Measurements from ENCODE around the gene NPAS2.

Gene NPAS2

DNA sequence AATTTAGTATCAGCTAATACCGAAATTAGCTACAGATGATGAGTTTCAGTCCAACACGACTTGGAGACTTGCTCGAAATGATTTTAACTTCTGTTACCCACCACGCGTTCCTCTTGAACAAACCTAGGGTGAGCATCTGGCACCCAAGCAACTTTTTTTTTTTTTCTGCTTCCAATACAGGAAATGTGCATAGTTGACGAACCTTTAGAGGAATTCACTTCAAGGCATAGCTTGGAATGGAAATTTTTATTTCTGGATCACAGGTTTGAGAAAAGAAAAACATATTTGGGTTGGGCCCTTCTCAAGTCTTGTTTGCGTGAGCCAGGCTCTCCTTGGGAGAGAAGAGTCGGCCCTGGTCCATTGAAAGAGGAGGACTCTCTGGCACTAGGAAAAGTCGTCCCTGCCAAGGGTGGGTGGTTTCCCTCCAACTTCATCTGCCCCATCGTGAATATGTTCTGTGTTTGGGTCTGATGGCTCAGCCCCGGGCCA, 144.8 kb downstream of the NPAS2 start:
- no peak for DNase-seq (ENCODE audit: low read depth in 2 of 3, low spot score in 1 of 3)

DNA sequence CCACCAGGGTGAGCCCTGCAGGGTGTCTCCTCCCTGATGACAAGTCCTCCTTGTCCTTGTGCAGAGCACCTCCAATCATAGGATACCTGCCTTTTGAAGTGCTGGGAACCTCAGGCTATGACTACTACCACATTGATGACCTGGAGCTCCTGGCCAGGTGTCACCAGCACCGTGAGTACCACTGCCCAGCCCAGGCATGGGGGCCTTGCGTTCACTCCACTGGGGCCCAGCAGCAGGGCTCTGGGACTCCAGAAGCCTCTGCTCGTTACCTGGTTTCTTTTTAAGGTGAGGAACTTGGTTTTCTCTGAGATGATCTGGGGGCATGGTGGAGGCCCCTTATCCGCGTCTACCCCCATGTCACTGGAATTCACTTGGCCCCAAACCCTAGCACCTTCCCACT, 145.7 kb downstream of the NPAS2 start:
- no peak for DNase-seq (ENCODE audit: low read depth in 2 of 3, low spot score in 1 of 3)

DNA sequence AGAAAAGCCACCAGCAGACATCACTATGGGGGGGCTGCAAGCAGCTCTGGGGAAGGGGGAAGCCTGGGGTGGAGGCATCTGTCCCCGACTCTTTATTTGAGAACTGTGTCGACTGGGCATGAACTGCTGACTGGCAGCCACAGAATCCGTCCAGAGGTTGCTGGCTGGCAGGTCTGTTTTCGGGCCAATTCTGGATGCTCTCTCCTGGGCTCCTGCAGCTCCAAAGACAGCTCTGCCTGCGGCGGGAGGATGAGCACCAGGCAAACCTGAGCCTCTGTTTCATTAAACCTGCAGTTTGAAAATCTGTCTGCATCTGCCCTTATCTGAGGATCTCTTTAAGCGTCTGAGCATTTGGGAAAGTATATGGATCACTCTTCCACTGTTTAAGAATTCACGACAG, 147.8 kb downstream of the NPAS2 start:
- no peak for DNase-seq (ENCODE audit: low read depth in 2 of 3, low spot score in 1 of 3)

DNA sequence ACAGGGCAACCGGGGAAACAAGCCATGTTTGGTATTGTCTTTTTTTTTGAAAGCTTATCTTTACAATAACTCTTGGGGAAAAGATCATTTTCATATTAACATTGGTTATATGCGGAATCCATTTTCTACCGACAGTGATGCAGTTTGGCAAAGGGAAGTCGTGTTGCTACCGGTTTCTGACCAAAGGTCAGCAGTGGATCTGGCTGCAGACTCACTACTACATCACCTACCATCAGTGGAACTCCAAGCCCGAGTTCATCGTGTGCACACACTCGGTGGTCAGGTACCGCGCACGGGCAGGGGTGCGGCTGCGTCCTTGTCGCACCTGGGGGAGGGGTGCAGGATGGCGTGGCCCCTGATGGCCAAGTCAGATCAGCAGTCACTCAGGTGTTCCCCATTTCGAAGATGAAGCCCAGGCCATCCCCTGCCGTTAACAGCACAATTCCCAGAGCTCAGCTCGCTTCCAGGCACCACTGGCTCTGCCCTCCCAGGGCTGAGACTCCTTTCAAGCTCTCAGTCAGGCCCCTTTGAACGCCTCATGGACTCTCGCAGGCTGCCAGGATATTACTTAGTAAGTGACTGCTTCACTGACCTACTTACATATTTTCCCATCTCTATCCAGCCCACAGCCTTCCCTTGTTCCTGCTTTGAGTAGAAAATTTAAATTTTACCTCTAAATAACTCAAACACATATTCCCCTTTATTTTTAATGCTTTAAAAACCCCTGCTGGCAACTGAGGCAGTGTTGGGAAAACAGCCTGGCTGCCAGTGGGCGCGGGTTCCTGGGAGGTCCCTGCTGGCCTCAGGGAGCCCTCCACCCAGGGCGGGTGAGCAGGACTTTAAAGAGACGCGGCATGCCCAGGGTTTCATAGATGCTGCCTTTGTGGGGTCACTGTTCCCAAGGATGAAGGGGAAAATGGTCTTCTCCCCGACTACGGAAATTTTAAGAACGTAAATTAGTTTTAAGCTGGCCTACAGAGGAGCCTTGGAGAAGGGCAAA, 148.5 kb downstream of the NPAS2 start:
- no peak for DNase-seq (ENCODE audit: low read depth in 2 of 3, low spot score in 1 of 3)

DNA sequence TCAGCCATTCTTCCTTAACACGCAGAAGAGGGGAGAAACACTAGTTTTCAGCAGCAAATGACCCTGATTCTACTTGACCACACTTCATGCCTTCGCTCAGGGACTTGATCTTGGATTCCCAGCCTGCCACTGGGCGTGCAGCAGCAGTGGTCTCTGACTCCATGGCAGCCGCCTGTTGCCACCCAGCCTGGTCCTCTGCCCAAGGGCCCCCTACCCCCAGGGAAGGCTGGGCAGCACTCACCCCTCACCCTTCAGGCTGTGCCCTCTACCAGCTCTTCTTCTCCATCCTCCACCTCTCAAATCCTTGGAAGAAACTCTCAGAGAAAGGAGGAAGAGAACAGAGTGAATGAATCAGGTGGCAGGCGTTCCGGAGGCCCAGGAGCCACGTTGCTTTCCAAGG, 150.1 kb downstream of the NPAS2 start:
- no peak for DNase-seq (ENCODE audit: low read depth in 2 of 3, low spot score in 1 of 3)

DNA sequence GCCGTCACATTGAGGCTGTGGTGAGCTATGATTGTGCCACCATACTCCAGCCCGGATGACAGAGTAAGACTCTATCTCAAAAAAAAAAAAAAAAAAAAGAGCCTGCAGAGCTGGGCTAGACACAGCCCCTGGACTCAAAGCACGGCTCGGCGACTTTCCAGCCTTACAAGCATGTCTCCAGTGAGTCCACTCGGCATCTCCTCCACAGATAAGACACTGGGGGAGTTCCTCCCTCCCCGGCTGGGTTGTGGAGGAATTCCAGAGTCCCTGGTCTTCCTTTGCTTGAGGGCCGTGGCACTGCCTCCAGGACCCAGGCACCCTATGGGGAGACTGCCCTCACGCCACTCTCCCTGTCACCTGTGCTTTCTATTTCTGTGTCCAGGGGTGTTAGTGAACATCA, 151.3 kb downstream of the NPAS2 start:
- no peak for DNase-seq (ENCODE audit: low read depth in 2 of 3, low spot score in 1 of 3)

DNA sequence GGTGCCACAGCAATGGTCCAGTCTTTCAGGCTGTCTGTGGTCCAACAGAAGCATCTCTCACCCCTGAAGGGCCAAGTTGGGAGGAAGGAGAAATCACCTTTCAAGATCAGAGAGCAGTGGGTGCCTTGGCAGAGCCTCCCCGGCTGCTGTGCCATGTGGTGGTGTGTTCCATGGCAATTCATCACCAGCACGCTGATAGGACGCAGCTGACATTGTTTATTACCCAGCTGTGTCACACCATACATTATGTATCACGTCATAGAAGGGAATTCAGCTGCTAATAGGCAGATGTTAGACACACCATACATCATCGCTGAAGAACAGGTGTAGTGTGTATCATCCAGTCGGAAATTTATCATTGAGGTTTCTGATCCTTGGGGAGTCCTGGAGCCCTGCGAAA, 152.5 kb downstream of the NPAS2 start:
- DNase-seq (ENCODE audit: low read depth in 2 of 3, low spot score in 1 of 3): no peak

DNA sequence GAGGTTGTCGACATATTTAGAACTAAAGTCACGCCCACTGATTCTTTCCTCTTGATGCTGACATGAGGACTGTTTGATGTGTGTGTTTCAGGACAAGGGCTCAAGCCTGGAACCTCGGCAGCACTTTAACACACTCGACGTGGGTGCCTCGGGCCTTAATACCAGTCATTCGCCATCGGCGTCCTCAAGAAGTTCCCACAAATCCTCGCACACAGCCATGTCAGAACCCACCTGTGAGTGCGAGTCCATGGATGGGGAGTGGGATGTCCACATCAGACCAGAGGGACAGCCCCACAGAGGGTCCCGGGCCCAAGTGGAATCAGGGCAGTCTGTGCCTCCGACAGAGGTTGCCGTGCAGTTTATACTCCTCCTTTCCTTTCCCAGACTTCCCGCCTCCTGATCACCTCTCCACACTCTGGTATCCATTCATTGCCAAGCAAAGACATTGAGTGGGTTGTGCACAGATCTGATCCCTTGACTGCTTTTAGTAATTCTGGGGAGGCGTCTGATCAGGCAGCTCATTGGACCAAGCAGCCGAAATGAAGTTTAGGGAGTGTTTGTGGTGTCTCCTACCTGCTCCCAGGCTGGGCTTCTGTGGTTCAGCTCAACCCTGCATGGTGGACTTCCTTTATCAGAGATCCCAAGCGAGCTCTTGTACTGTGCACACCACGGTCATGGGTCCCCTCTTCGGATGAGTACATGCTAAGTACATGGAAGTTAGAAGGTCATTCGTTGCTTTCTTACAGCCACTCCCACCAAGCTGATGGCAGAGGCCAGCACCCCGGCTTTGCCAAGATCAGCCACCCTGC, 155.0 kb downstream of the NPAS2 start:
- DNase-seq (ENCODE audit: low read depth in 2 of 3, low spot score in 1 of 3): no peak

DNA sequence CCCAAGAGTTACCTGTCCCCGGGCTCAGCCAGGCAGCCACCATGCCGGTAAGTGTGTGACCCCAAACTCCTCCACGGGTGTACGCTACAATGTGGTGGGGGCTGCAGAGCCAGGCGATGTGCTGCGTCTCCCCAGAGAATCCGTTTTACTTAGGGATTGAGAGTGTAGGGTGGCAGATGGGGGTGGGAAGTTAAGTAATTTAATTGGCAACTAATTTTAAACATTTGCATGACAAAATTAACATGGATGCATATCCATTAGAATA, 155.5 kb downstream of the NPAS2 start:
- DNase-seq (ENCODE audit: low read depth in 2 of 3, low spot score in 1 of 3): no peak

DNA sequence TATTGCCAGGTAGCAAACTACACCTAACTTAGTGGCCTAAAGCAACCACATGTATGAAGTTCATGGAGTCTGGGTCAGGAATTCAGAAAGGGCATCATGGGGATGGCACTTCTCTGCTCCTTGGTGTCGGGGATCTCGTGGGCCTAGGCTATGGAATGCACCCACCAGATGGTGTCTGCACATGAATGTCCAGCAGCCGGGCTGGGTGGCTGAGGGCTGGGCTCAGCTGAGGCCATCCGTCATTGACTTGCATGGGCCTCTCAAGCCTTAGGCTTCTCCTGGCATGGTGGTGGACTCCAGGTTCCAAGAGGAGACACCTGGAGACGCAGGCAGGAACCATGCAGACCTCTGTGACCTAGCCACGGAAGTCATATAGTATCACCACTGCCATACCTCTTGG, 156.1 kb downstream of the NPAS2 start:
- DNase-seq (ENCODE audit: low read depth in 2 of 3, low spot score in 1 of 3): no peak

DNA sequence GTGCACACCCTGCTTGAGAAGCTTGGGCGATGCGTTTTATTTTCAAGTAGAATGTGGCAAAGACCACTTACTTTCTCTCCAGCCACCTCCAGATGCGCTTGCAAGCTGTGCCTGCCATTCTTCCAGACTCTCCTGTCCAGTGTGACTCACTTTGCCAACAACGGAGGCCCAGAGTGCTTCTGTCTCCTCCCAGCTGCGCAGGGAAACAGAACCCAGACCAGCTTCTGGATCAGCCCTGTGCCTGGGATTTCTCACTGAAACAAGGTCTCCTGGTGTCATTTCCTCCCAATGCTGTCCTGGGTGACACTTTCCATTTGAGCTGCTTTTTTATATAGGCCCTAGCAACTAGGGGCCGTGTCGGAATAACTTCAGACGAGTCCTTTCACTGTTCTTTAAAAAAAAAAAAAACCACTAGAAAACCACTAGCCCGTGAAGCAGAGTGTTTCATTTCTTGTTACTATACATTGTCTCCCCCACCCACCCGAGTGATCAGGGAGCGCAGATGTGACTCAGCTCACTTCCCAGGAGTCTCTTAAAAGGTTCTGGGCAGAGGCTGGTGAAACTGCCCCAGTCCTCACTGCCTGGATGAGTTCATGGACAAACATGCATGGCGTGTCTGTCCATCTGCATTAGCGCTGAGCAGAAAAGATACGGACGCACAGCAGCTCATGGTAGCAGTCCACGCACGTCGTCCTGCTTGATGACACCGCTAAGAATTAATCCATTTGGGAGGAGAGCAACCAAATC, 156.9 kb downstream of the NPAS2 start:
- no peak for DNase-seq (ENCODE audit: low read depth in 2 of 3, low spot score in 1 of 3)

DNA sequence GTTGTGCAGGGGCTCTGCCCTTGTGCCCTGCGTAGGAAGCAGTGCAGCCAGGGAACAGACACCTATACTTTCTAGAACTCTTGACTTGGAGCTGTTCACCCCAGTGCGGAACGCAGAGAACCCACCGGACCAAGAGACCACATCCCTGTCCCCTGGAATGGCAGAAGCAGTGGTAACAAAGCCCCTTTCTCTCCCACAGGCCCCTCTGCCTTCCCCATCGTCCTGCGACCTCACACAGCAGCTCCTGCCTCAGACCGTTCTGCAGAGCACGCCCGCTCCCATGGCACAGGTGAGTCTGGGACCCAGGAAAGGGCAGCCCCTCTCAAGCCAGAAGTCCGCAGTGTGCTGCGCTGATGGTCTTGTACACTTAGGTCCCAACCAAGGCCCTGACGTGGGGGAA, 157.6 kb downstream of the NPAS2 start:
- DNase-seq (ENCODE audit: low read depth in 2 of 3, low spot score in 1 of 3): no peak

DNA sequence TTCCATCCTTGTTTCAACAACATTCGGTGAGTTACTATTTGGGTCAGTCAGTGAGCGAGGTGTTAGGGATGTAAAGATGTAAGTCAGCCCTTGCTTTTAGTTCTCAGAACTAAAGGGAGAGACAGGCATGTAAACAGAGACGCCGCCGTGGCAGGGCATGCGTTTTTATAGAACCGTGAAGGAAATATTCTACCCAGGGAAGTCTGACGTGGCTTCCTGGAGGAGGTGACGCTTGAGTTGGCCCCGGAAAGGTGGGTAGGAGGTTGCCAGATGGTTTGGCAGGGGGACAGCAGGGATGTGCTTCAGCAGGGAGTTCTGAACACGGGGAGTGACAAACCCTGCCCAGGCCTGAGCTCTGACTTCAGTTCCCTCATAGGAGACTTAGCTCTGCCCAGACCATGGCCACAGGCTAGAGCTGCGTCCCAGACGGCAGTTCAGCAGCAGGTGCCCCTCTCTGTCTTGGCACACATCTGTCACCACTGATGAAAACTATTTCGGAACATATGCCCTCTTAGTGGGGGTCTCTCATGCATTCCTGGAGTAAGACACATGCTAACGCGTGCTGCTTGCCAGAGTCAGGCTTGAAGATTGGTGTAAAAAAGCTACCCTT, 158.7 kb downstream of the NPAS2 start:
- DNase-seq (ENCODE audit: low read depth in 2 of 3, low spot score in 1 of 3): no peak

DNA sequence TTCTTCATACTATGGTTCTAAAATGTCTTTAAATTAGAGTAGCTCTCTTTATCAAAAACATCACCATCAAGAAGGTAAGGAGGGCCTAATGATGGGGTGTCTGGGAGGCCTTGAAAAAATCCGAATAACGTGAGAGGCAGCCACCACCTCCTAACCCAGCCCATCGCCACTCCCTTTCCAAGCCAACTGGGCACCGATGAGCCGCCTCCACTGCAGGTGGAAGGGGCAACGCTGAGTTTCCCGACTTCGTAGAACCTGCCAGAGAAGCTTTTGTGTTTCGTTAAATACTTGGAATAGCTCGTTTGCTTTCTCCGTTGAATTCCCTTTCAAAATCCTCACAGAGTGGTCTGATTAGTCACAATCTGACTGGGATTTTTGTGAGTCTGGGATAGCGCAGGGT, 160.1 kb downstream of the NPAS2 start:
- no peak for DNase-seq (ENCODE audit: low read depth in 2 of 3, low spot score in 1 of 3)

DNA sequence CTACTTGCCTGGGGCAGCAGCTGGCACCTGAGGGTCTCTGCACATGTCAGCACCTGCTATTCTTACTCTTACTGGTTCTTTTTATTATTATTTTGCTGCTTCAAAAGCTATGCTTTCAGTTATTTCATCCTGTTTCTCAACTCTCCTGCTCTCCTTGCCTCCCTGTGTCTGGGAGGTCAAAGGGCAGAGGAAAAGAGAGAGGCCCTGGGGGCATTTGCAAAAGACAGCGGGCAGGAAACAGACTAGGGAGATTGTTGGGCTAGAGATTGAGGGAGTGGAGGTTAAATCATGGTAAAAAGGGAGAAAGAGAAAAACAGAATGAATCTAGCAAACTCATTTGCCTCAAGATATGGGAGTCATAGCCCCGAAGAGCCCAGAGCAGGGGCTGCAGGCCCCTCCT, 161.1 kb downstream of the NPAS2 start:
- no peak for DNase-seq (ENCODE audit: low read depth in 2 of 3, low spot score in 1 of 3)

DNA sequence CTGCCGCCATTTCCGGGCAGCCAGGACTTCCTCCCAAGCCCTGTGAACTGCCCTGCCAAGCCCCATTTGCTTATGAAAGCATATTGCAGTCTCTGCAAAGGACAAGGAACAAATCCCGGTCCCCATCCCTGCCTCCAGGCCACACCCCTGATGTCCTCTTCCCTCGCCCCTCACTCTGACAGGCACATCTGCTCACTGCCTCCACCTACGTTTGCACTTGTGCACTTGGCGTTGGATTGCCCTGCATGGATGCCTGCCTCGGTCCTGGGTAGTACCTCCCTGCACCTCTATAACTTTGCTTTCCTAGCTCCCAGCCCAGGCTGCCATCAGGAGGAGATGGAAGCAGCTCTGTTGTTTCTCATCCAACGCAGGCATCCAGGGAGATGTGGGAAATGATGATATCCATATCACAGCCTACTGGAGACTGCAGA, 162.5 kb downstream of the NPAS2 start:
- no peak for DNase-seq (ENCODE audit: low read depth in 2 of 3, low spot score in 1 of 3)

DNA sequence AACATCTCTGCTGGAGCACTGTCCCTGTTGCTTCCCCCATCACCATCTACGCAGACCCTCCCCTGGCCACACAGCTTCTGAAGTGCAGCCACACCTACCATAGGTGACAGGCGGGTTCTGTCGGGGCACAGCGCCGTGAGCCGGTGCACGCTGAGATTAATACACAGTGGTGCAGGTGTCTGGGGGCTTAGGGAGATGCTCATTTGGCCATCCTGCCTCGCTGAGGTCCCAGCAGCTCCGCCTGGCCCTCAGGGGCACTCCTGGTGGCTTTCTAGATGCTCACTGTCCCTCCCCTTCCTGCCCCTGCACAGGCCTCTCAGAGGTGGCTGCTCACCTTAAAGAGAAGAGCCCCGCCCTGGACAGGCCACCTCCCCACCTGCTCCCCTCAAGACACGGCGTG, 163.3 kb downstream of the NPAS2 start:
- no peak for DNase-seq (ENCODE audit: low read depth in 2 of 3, low spot score in 1 of 3)

DNA sequence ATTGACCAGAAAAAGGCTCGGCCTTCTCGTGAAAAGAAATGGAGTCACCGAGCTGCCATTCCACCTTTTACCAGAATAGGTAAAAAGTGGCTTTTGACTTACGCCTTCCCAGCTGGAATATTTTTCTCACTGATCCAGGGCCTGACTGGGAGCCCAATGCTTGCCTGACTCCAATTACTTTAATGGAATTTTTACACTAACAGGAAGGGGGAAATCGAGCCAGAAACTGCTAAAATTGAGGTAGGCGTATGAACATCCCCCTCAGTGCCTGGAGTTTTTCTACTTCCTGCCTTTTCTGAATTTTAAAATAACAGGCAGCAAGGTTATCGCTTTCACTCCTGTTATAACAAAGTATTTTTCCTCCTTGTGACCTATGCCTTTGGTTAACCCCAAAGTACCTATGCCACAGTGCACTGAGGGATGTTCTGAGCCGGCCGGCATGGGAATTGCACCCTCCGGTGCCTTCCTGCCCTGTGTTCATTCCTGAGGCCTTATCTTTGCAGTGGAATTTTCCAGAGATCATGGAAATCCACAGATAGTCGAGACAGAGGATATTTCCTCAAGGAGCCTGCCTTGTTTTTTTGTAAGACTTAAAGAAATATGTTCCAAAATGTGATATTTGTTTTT, 163.9 kb downstream of the NPAS2 start:
- DNase-seq (ENCODE audit: low read depth in 2 of 3, low spot score in 1 of 3): no peak

DNA sequence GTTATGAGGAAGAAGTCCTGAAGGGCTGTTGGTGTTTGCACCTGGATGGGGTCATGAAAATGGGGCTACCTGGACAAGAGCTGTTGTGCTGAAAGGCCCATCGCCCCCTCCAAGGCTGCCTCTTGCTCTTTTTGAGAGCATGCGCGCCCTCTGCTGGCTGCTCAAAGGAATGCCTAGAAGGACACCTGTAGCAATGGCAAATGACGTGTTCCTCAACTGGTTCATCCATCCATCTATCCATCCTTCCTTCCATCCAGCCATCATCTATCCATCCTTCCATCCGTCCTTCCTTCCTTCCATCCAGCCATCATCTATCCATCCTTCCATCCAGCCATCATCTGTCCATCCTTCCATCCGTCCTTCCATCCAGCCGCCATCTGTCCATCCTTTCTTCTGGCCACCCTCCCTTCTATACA, 165.0 kb downstream of the NPAS2 start:
- peak; percentile 53 to 71 (median 62) for DNase-seq (ENCODE audit: low read depth in 2 of 3, low spot score in 1 of 3)

DNA sequence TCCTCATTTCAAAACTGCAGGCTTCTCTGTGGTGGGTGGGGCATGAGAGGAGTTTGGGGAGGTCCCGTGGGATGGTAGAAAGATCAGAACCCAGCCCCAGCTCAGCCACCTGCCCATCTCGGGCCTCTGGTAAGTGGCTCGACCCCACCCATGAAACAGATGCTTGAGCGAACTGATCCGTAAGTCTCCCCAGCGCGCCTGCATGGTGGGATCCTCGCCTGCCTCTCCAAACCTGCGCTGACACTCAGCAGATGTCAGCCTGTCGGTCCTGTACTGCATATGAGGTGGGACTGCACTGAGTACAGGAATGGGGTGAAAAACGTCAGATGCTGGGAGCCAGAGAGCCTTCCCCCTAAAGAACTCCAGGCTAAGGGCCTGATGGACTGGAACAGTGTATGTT, 166.2 kb downstream of the NPAS2 start:
- no peak for DNase-seq (ENCODE audit: low read depth in 2 of 3, low spot score in 1 of 3)

DNA sequence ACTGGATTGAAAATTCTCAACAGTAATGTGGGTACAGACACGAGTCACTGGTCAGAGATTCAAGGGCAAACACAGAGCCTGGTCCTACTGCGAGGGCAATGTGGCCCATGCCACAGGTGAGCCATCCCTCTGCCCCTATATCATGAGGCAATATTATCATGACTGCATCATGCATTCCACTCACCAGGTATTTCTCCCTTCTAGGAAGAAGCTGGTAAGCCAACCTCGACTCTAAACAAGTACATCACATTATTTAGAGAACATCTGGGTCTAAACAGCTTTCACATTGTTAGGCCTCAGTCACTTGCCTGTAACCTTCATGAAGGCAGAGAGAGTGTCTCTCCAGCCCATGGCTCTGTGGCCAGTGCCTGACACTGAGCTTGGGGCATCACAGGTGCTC, 167.6 kb downstream of the NPAS2 start:
- DNase-seq (ENCODE audit: low read depth in 2 of 3, low spot score in 1 of 3): no peak
